Panc1 (cell line): ENCODE results near the gene ZC3H7A.

Source experiments
- TF ChIP-seq, protein P1 (sequence below): fragments of 450-650 bp; IDR thresholded peaks from 2 replicates; pipeline ENCODE4 v1.5.1; 2017; ENCODE audit warnings: mild to moderate bottlenecking
- TF ChIP-seq, protein P2 (sequence below), 2 experiments: IDR thresholded peaks; 2 replicates each; pipeline ENCODE4 v1.6.1; 2011 to 2012; ENCODE audit warnings: low read depth in 2 of 2, control low read depth in 1 of 2, low read length in 1 of 2, mild to moderate bottlenecking in 1 of 2, moderate library complexity in 1 of 2; ENCODE audit not compliant: insufficient read depth in 1 of 2

DNA sequence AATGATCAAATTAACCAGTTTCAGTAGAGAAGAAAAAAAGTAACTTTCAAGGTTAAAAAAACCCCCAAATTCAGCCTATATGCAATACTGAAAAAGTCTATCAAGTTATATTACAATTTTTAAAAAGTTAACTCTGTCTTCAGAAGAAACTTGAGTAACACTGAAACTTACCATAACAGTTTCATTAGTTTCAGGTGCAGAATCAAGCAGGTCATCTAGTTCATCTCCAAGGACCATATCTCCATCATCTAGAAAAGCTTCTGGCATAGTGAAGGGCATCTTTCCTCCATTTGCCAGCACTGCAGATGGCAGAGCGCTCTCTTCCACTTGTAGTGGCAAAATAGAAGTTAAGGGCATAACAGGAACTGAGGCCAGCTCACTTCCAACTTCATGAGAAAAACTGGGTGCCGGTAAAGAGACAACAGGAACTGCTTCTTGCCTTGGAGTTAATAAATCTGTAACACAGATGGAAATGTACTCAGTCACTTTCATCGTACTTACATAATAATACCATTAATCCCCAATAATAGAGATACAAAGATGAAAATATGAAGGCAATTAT lies 22.9 kb downstream of the ZC3H7A start:
- TF ChIP-seq, protein P1, sequence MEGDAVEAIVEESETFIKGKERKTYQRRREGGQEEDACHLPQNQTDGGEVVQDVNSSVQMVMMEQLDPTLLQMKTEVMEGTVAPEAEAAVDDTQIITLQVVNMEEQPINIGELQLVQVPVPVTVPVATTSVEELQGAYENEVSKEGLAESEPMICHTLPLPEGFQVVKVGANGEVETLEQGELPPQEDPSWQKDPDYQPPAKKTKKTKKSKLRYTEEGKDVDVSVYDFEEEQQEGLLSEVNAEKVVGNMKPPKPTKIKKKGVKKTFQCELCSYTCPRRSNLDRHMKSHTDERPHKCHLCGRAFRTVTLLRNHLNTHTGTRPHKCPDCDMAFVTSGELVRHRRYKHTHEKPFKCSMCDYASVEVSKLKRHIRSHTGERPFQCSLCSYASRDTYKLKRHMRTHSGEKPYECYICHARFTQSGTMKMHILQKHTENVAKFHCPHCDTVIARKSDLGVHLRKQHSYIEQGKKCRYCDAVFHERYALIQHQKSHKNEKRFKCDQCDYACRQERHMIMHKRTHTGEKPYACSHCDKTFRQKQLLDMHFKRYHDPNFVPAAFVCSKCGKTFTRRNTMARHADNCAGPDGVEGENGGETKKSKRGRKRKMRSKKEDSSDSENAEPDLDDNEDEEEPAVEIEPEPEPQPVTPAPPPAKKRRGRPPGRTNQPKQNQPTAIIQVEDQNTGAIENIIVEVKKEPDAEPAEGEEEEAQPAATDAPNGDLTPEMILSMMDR, result no peak
- TF ChIP-seq, protein P2, sequence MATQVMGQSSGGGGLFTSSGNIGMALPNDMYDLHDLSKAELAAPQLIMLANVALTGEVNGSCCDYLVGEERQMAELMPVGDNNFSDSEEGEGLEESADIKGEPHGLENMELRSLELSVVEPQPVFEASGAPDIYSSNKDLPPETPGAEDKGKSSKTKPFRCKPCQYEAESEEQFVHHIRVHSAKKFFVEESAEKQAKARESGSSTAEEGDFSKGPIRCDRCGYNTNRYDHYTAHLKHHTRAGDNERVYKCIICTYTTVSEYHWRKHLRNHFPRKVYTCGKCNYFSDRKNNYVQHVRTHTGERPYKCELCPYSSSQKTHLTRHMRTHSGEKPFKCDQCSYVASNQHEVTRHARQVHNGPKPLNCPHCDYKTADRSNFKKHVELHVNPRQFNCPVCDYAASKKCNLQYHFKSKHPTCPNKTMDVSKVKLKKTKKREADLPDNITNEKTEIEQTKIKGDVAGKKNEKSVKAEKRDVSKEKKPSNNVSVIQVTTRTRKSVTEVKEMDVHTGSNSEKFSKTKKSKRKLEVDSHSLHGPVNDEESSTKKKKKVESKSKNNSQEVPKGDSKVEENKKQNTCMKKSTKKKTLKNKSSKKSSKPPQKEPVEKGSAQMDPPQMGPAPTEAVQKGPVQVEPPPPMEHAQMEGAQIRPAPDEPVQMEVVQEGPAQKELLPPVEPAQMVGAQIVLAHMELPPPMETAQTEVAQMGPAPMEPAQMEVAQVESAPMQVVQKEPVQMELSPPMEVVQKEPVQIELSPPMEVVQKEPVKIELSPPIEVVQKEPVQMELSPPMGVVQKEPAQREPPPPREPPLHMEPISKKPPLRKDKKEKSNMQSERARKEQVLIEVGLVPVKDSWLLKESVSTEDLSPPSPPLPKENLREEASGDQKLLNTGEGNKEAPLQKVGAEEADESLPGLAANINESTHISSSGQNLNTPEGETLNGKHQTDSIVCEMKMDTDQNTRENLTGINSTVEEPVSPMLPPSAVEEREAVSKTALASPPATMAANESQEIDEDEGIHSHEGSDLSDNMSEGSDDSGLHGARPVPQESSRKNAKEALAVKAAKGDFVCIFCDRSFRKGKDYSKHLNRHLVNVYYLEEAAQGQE (IDR thresholded peaks at IDR 0.05; ENCODE audit: insufficient read depth in 1 of 2, low read depth in 2 of 2, low read length in 1 of 2), result no peak
